HL-60 (cell line): ENCODE data around the gene KAZN.

Experiments
- DNase-seq, 2 experiments: peaks; one replicate each; pipeline ENCODE4 v3.0.0-alpha.2; 2010 to 2020; ENCODE audit warnings: low read depth in 1 of 2, low spot score in 1 of 2
- H3K27ac ChIP-seq: fragments of 250-450 bp; sonication (Bioruptor Pico); replicated peaks from 2 replicates; pipeline ENCODE4 v1.5.1; 2020; ENCODE audit warnings: mild to moderate bottlenecking, moderate library complexity
- H3K27me3 ChIP-seq: fragments of 250-450 bp; sonication (Bioruptor Pico); 2 replicates; pipeline ENCODE4 v1.5.1; 2021; ENCODE audit warnings: mild to moderate bottlenecking, moderate library complexity; ENCODE audit not compliant: insufficient read depth, poor library complexity, severe bottlenecking
- H3K4me3 ChIP-seq: replicated peaks from 2 replicates; pipeline ENCODE4 v1.5.1; 2011; ENCODE audit warnings: mild to moderate bottlenecking, control low read depth, low read length; ENCODE audit not compliant: insufficient read depth
- CTCF ChIP-seq: IDR thresholded peaks from one replicate; pipeline ENCODE4 v1.5.1; 2011; ENCODE audit warnings: low read length, control low read depth, inconsistent platforms; ENCODE audit not compliant: insufficient read depth
- GABPA ChIP-seq: IDR thresholded peaks from 2 replicates; pipeline ENCODE4 v1.6.1; 2012; ENCODE audit warnings: low read depth
- POLR2AphosphoS5 ChIP-seq: IDR thresholded peaks from 2 replicates; pipeline ENCODE4 v1.6.1; 2012; ENCODE audit warnings: low read depth
- REST ChIP-seq: IDR thresholded peaks from 2 replicates; pipeline ENCODE4 v1.6.1; 2012; ENCODE audit warnings: low read depth; ENCODE audit not compliant: insufficient replicate concordance
- SPI1 ChIP-seq: IDR thresholded peaks from 2 replicates; pipeline ENCODE4 v1.6.1; 2012; ENCODE audit warnings: low read depth, mild to moderate bottlenecking, borderline replicate concordance

The KAZN gene

DNA sequence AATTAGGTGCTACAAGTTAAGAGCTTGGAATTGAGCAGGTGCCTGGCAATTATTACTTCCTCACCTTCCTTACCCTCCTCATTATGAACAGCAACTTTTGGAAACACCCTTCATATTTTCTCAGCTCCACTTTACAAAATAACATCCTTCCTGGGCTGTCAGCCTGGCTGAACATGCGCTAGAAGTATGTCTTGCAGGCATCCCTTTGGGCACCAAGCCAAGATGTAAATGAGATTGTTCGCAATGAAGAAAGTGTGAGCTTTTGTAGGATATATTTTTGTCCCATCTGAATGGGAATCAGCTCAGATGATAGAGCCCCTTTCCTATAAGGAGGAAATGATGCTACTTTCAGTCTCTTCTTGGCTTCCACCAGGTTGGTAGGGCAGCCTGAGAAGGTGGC is 245.9 kb downstream of the KAZN start:
- no peak overlapping the region for H3K4me3 ChIP-seq
- DNase-seq: no peak
- no peak overlapping the region for H3K27ac ChIP-seq
- TF ChIP-seq GABPA: no peak
- TF ChIP-seq SPI1: no peak
- TF ChIP-seq POLR2AphosphoS5: no peak
- no peak for TF ChIP-seq CTCF
- TF ChIP-seq REST: no peak
- H3K27me3 ChIP-seq: no peaks in the 10 kb centered on the region

DNA sequence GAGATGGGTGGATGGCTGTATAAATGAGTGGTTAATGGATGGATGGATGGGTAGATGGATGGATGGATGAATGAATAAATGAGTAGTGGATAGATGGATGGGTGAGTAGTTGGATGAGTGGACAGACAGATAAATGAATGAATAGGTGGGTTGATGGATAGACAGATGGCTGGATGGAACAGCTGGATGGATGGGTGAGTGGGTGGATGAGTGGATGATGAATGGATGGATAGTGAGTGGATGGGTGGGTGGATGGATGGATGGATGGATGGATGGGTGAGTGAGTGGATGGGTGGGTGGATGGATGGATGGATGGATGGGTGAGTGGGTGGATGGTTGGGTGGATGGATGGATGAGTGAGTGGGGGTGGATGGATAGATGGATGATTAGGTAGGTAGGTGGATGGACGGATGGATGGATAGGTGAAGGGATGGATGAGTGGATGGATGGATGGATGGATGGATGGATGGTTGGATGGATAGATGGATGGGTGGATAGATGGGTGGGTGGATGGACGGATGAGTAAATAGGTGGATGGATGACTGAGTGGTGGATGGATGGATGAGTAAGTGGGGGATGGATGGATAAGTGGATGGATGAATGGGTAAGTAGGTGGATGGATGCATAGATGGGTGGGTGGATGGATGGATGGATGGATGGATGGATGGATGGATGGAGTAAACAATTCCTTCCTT is 246.6 kb downstream of the KAZN start:
- Histone ChIP-seq H3K27me3 (no peaks in the 10 kb centered on the region), H3K4me3 (no peak overlapping the region), H3K27ac (no peak overlapping the region)
- no peak for DNase-seq
- no peak for TF ChIP-seq SPI1
- TF ChIP-seq POLR2AphosphoS5: no peak
- TF ChIP-seq GABPA: no peak
- no peak for TF ChIP-seq REST
- TF ChIP-seq CTCF: no peak

GRCh38 chr1:14845851-14846250 is 247.4 kb downstream of the KAZN start:
- DNase-seq: no peak
- TF ChIP-seq POLR2AphosphoS5 (no peak), REST (no peak), SPI1 (no peak), CTCF (no peak), GABPA (no peak)

More at GRCh38 chr1:14845851-14846250, 247.4 kb downstream of the KAZN start:
- H3K27ac ChIP-seq: no peak overlapping the region
- H3K4me3 ChIP-seq: no peak overlapping the region
- no peaks in the 10 kb centered on the region for H3K27me3 ChIP-seq
